8988T (cell line): Measurements from ENCODE around the gene HCK.
"Not testable (repeated sequence)": the region's sequence is repeated elsewhere in the genome, so short reads cannot be mapped to it uniquely, and the experiment has no call there.

Experiments used
- DNase-seq: peaks from one replicate; pipeline ENCODE4 v3.0.0; 2011

Gene HCK

DNA sequence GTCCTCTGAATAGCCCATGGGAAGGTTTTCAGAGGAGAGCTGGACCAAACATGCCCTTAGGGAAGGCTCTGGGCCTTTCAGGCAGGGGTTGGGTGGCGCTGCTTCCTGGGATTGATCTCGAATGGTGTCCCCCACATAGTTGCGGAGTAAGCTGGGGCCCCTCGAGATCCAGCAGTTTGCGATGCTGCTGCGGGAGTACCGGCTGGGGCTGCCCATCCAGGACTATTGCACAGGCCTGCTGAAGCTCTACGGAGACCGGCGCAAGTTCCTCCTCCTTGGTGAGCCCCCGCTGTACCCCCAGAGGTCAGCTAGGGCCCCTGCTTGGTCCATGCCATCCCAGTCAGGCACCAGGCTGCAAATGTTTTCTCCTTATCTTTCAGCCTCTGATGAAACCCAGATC is 22.5 kb upstream of the HCK start:
- DNase-seq = no peak

GRCh38 chr20:32031007-32031958 is 20.8 kb upstream of the HCK start:
- peak; percentile 76 for DNase-seq

GRCh38 chr20:32033316-32033715 is 18.7 kb upstream of the HCK start:
- no peak for DNase-seq

DNA sequence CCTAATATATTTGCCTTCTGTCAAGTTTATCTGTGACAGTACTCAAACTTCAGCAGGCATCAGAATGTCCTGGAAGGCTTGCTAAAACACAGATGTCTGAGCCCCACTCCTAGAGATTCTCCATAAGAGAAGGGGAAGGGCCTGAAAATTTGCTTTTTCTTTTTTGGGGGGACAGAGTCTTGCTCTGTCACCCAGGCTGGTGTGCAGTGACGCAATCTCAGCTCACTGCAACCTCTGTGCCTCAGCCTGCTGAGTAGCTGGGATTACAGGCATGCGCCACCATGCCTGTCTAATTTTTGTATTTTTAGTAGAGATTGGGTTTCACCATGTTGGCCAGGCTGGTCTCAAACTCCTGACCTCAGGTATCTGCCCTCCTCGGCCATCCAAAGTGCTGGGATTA is 18.3 kb upstream of the HCK start:
- DNase-seq = not testable (repeated sequence)

- peak; percentile 61 for DNase-seq
Measured at GRCh38 chr20:32034581-32035425, 17.2 kb upstream of the HCK start.

GRCh38 chr20:32035426-32035779 is 16.6 kb upstream of the HCK start:
- no peak for DNase-seq

- DNase-seq = no peak
Measured at GRCh38 chr20:32036252-32036651, 15.8 kb upstream of the HCK start.

GRCh38 chr20:32036716-32037485 is 15.1 kb upstream of the HCK start:
- no peak for DNase-seq

DNA sequence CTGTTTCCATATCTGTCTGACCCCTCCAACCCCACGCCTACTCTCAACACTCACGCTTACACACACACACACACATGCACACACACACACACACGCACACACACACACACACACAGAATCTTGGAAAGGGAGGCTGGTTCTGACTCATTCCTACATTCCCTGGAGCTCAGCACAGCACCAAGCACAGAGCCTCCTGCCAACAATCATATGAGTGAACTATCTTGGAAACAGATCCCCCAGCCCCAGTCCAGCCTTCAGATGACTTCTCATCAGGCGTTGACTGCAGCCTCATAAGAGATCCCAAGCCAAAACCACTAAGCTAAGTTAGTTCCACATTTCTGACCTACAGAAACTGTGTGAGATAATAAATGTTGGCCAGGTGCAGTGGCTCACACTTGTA is 14.1 kb upstream of the HCK start:
- no peak for DNase-seq

- DNase-seq = no peak
Measured at GRCh38 chr20:32040142-32040953, 11.7 kb upstream of the HCK start.

GRCh38 chr20:32045999-32046398 is 6.0 kb upstream of the HCK start:
- no peak for DNase-seq

DNA sequence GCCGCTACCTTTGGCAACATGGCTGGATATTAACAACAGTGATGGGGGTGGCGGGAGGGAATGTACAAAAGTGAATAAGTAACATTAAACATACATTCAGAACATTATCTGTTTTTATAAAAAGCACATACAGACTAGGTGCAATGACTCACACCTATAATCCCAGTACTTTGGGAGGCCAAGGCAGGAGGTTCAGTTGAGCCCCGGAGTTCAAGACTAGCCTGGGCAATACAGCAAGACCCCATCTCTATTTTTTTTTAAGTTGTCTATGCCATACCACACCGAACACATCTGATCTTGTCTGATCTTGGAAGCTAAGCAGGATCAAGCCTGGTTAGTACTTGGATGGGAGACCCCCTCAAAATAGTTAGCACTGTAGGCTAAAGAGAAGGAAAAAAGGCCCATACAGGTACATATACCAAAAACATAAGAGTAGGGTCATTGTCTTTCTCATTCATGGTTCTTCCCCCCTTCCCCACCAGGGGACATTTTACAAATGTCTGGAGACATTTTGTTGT is 1.7 kb upstream of the HCK start:
- DNase-seq = no peak

DNA sequence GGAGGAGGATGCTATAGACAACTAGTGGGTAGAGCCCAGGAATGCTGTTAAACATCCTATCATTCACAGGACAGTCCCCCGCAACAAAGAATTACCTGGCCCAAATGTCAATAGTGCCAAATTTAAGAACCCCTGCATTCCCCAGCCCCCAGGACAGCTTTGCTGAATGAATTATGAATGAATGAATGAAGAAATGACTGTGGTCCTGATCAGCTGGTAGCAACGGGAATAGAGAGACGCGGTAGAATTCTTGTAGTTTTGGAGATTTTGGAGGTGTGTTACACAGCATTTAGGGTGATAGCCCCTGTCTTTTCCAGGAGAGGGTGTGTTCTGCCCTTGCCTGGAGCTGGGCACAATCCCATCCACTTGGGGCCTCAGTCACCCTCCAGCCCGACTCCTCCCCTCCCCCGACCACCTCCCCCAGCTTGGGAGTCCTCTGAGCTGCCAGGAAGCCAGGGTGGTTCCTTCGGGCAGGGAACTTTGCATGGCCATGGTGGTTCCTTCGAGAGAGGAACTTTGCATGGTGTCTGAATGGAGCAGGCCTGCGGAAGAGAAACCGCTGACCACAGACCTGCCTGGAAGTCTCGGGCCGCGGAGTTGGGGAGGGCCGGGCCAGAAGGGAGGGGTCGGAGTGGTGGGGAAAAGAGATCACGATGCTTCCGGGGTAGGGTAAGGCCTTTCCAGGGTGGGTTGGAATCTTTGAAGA is 1.0 kb upstream of the HCK start:
- DNase-seq = no peak

DNA sequence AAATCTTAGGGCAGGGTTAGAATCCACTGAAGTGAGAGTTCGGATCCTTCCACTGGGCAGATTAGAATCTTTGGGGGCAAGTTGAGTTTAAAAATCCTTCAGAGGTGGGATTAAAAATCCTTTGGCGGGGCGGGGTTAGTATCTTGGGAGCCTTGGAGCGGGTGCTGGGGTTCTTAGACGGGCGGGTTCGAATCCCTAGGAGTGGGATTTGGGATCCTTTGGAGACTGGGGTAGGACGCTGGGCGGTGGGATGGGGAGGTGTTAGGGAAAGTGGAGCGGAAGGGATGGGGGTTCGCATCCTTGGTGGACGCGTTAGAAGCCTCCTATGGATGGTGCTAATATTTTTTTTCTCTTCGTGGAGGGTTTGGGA is 337 bp upstream of the HCK start:
- DNase-seq = no peak

- no peak for DNase-seq
Measured at GRCh38 chr20:32052778-32053362, 828 bp downstream of the HCK start.

DNA sequence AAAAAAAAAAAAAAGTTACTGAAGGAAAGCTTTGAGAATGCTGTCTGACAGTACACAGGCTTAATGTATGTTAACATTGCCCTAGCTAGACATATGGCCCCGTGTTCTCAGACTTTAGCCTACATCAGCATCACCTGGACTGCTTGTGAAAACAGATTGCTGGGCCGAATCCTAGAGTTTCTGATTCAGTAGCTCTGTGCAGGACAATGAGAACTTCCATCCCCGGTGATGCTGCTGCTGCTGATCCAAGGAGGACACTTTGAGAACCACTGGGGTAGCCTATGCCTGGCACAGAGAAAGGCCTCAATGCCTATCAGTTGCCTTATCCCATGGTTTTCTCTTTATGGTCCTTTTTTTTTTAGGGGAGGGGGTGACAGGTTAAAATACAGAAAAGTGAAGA is 1.6 kb downstream of the HCK start:
- no peak for DNase-seq

GRCh38 chr20:32056708-32057483 is 4.9 kb downstream of the HCK start:
- DNase-seq = no peak

DNA sequence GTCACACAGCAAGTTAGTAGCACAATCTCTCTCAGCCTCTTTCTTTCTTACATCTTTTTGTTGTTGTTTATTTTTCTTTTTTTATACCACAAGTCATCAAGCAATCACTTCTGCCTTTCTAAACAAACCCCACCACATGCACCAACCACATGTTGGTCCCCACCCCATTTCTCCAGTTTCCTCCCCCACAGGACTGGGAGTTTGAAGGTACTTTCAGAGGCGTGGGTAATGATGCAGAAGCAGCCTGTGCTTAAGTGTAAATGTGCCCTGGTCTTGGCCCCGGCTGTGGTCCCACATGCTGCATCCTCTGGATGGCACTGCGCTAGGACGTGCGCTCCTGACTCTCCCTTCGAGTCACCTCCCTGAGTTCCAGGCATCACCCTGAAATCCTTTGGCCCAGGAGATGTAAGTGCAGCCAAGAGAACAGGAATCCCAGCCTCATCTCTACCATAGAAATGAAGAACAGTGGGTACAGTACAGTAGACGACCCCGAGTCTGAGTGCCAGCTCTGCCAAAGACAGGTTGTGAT is 5.7 kb downstream of the HCK start:
- no peak for DNase-seq

- DNase-seq = no peak
Measured at GRCh38 chr20:32059189-32059588, 7.1 kb downstream of the HCK start.

DNA sequence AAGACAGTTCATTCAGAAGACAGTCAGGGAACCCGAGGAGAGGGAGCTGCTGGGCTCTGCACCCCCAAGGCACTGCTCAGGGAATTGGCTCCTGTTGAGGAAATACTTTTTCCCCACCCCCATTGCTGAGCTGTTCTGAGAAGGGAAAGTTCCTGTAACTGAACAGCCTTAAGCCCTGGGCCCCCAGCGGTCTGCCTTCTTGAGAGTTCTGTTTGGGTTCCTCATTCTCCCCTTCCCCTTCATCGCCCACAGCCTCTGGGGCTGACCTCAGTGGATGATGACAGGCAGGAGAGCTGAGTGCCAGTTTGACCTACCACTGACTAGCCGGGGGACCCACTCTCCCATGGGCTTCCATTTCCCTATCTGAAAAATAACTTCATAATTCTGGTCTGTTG is 10.7 kb downstream of the HCK start:
- no peak for DNase-seq
